GM06990 (cell line): ENCODE results near the gene CACNB2.

ENCODE experiments used
- DNase-seq: peaks from one replicate; pipeline ENCODE4 v3.0.0-alpha.2; 2011; ENCODE audit not compliant: insufficient read length; ENCODE audit errors: extremely low read depth
- H3K27me3 ChIP-seq: replicated peaks from 2 replicates; pipeline ENCODE4 v1.6.0; 2011; ENCODE audit warnings: low read length; ENCODE audit not compliant: control insufficient read depth, insufficient read depth
- H3K36me3 ChIP-seq: 2 replicates; pipeline ENCODE4 v1.5.1; 2011; ENCODE audit warnings: low read length; ENCODE audit not compliant: control insufficient read depth, insufficient read depth
- H3K4me3 ChIP-seq: replicated peaks from 2 replicates; pipeline ENCODE4 v1.5.1; 2011; ENCODE audit warnings: low read depth, mild to moderate bottlenecking, control low read depth, low read length
- CTCF ChIP-seq: IDR thresholded peaks from 2 replicates; pipeline ENCODE4 v1.5.1; 2011; ENCODE audit warnings: low read length, control low read depth, mild to moderate bottlenecking, inconsistent platforms; ENCODE audit not compliant: insufficient read depth, poor library complexity, severe bottlenecking

The CACNB2 gene

DNA sequence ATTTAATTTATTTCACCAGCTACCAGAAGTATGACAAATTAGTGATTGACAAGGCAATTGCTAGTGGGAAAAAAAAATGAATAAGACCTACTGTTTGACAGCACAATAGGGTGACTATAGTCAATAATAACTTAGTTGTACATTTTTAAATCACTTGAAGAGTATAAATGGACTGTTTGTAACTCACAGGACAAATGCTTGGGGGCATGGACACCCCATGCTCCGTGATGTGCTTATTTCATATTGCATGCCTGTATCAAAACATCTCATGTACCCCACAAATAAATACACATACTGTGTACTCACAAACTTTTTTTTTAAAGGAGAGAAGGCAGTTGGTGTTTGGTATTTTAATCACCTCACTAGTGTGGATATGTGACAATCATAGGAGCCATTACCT, 181.1 kb downstream of the CACNB2 start:
- DNase-seq: no peak
- Histone ChIP-seq H3K27me3 (no peaks in the 10 kb centered on the region), H3K4me3 (no peak overlapping the region), H3K36me3 (no peaks in the 10 kb centered on the region)
- no peak for TF ChIP-seq CTCF

GRCh38 chr10:18323916-18324315, 183.7 kb downstream of the CACNB2 start:
- DNase-seq: no peak
- Histone ChIP-seq H3K27me3 (no peaks in the 10 kb centered on the region), H3K4me3 (no peak overlapping the region), H3K36me3 (no peaks in the 10 kb centered on the region)
- no peak for TF ChIP-seq CTCF

- Histone ChIP-seq H3K36me3 (no peaks in the 10 kb centered on the region), H3K4me3 (no peak overlapping the region), H3K27me3 (no peaks in the 10 kb centered on the region)
- DNase-seq: no peak
- TF ChIP-seq CTCF: no peak
These were observed 185.2 kb downstream of the CACNB2 start for GRCh38 chr10:18325410-18325809.

DNA sequence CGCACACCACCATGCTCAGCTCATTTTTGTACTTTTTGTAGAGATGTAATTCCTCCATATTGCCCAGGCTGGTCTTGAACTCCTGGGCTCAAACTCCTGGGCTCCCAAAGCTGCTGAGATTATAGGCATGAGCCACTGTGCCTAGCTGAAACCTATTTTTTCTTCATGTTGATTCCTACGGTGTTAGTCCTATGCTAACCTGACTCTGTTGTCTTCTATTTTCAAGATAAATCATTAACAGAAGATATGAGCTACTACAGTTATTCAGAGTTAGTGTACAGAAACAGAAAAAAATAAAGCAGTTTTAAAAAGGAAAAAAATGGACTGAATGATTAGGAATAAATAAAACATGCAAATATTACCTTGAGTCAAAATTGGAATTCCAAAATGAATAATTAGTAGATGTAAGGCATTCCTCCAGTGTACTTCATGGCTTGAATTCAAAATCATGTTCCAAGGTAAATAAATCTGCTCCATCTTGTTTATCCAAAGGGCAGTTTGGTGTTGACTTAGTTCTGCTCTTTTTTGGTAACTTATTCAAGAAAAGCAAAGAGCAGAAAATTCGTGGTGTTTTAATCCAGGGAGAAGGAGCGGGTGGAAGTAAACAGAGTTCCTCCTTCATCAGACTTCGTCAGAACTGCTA, 185.8 kb downstream of the CACNB2 start:
- H3K27me3 ChIP-seq: no peaks in the 10 kb centered on the region
- H3K4me3 ChIP-seq: no peak overlapping the region
- H3K36me3 ChIP-seq: no peaks in the 10 kb centered on the region
- no peak for DNase-seq
- TF ChIP-seq CTCF: no peak

DNA sequence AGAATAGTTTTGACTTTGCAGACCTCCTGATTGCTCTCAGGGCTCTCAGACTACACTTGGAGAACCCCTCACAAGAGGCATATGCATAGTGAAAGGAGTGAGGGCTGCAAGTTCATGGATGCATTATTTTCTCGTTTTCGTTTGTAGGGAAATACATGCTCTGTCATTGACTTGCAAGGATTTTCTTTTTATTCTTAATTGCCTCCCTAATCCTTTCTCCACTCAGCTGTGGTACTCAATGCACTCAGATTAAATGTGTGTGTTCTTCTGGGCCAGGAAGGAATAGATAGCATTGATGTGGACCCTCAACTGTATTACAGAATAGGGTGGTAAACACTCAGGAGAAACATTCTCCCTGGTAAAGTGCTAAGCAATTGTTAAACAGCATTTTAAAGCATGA, 188.7 kb downstream of the CACNB2 start:
- TF ChIP-seq CTCF: no peak
- no peak for DNase-seq

GRCh38 chr10:18332048-18332447, 191.8 kb downstream of the CACNB2 start:
- Histone ChIP-seq H3K4me3 (no peak overlapping the region), H3K27me3 (peaks cover 1% of the 10 kb centered on the region; the same call in 1 of the 2 replicates), H3K36me3 (no peaks in the 10 kb centered on the region)
- no peak for DNase-seq
- no peak for TF ChIP-seq CTCF

More for the DNA sequence above, 188.7 kb downstream of the CACNB2 start:
- Histone ChIP-seq H3K4me3 (no peak overlapping the region), H3K36me3 (no peaks in the 10 kb centered on the region), H3K27me3 (no peaks in the 10 kb centered on the region)
